Fibroblast of skin of right quadriceps (primary cell): ENCODE results near the gene KLK5.
"Not testable (repeated sequence)": the region's sequence is repeated elsewhere in the genome, so short reads cannot be mapped to it uniquely, and the experiment has no call there.

Source experiments
- DNase-seq: peaks from one replicate; pipeline ENCODE4 v3.0.0-alpha.2; 2013

KLK5 gene

GRCh38 chr19:50921426-50922316 lies 31.2 kb downstream of the KLK5 start:
- no peak for DNase-seq

DNA sequence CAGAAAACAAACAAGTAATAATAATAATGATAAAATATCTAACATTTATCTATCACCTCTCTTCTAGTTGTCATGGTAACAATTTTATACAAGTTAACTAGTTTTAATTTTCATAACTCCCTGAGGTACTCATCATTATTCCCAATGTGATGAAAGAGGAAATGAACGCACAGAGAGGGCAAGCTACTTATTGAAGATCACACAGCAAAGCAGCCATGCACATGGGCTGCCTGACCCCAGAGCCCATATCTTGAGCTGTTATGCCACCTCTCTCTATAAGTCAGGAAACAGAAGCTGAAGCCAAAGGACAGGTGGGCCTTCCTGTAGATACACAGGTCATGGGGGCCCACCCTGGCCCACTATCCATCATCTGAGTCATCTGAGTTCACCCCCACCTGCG lies 36.8 kb downstream of the KLK5 start:
- no peak for DNase-seq

DNA sequence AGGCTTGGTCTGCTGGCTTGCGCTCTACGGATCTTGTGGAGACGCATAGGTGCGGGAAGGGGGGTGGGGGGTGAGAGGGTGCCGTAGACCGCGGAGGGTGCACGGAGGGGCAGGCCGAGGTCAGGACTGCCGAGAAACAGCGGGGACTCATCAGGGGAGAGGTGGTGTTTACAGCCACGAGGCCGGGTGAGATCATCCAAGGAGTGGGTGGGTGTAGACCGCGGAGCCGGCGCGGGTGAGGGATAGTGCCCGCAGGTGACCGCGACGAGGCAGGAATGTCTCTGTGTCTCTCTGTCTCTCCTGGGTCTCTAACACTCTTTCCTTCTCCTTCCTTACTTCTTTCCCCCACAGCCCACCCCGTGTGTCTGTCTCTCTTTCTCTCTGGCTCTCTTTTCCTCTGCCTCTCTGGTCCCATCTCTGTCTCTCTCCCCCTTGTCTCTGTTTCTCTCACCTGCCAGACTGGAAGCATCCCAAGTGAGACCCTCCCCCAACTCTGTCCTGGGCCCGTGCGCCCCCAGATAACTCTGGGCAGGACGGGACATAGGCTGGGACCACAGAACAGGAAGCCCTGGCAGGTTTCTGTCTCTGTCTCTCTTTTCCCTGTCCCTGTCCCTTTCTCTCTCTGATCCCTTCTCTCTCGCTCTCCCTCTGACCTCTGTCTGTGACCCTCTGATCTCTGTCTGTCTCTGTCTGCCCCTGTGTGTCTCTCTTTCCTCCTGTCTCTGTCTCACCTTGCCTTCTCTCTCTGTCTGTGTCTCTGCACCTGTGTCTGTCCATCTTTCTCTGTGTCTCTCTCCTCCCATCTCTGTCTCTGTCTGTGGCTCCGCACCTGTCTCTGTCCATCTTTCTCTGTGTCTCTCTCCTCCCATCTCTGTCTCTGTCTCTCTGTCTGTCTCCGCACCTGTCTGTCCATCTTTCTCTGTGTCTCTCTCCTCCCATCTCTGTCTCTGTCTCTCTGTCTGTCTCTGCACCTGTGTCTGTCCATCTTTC lies 39.8 kb downstream of the KLK5 start:
- DNase-seq: no peak

DNA sequence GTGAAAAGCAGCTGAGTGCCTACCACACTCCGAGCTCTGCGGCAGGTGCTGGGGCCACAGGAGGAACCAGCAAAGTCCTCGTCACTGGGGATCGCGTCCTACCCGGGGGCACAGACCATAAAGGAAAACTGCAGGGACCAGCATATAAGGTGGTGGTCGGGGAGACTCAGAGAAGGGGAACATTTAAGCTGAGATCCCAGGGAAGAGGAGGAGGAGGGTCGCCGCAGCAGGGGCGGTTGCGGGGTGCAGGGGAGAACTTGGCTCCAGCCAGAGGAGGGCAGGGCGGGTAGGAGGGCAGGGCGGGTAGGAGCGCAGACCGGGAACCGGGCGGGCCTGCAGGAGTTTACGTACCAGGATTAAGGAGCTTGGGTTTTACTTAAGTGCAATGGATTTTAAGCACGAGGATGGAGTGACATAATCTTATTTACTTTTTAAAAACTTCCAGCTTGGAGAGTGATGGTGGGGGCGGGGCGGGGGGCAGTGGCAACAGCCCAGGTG lies 40.7 kb downstream of the KLK5 start:
- no peak for DNase-seq

GRCh38 chr19:50911206-50912101 lies 41.4 kb downstream of the KLK5 start, which contains the start of gene KLK4:
TSS of gene KLK4 (minus strand) at chr19:50911395. CDS start at chr19:50910738, 657 bp downstream.
- DNase-seq: no peak

GRCh38 chr19:50910722-50911121 lies 42.1 kb downstream of the KLK5 start:
- no peak for DNase-seq

DNA sequence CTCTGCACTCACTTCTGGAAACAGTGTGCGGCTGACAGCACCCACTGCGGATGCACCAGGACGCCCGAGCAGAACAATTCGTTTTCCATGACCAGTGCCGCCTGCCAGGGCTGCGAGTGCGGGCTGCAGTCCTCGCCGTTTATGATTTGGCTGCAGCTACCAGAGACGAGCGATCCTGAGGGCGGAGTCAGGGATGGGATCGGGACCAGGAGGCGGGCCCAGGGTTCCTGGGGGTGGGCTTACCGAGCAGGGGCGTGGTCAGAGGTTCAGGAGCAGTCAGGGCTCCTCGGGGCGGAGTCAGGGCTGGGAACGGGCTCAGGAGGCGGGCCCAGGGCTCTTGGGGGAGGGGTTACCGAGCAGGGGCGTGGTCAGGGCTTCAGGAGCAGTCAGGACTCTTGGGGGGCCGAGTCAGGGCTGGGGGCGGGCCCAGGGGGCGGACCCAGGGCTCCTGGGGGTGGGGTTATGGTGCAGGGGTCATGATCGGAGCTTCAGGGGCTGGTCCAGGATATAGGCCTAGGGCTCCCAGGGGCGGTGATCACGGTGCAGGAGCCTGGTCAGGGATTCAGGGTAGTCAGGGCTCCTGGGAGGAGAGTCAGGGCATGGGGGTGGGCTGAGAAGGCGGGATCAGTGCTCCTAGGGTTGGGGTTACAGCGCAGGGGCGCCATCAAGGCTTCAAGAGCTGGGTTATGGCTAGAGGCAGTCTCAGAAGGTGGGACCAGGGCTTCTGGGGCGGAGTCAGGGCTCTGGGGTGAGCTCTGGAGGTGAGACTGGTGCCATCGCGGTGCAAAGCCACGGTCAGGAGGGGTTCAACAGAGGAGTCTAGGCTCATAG lies 43.4 kb downstream of the KLK5 start:
- peak; percentile 29 for DNase-seq

GRCh38 chr19:50908336-50908735 lies 44.5 kb downstream of the KLK5 start:
- no peak for DNase-seq

GRCh38 chr19:50906217-50906616 lies 46.6 kb downstream of the KLK5 start:
- no peak for DNase-seq

GRCh38 chr19:50902640-50903039 lies 50.2 kb downstream of the KLK5 start:
- no peak for DNase-seq

- no peak for DNase-seq
These were observed 53.3 kb downstream of the KLK5 start for GRCh38 chr19:50899569-50899968.

- DNase-seq: no peak
These were observed 54.8 kb downstream of the KLK5 start for GRCh38 chr19:50898018-50898417.

- no peak for DNase-seq
These were observed 55.2 kb downstream of the KLK5 start for GRCh38 chr19:50897612-50898011.

- DNase-seq: no peak
These were observed 55.6 kb downstream of the KLK5 start for GRCh38 chr19:50897191-50897607.

GRCh38 chr19:50896591-50897190 lies 56.1 kb downstream of the KLK5 start:
- DNase-seq: no peak

GRCh38 chr19:50896089-50896590 lies 56.7 kb downstream of the KLK5 start:
- not testable (repeated sequence) for DNase-seq

DNA sequence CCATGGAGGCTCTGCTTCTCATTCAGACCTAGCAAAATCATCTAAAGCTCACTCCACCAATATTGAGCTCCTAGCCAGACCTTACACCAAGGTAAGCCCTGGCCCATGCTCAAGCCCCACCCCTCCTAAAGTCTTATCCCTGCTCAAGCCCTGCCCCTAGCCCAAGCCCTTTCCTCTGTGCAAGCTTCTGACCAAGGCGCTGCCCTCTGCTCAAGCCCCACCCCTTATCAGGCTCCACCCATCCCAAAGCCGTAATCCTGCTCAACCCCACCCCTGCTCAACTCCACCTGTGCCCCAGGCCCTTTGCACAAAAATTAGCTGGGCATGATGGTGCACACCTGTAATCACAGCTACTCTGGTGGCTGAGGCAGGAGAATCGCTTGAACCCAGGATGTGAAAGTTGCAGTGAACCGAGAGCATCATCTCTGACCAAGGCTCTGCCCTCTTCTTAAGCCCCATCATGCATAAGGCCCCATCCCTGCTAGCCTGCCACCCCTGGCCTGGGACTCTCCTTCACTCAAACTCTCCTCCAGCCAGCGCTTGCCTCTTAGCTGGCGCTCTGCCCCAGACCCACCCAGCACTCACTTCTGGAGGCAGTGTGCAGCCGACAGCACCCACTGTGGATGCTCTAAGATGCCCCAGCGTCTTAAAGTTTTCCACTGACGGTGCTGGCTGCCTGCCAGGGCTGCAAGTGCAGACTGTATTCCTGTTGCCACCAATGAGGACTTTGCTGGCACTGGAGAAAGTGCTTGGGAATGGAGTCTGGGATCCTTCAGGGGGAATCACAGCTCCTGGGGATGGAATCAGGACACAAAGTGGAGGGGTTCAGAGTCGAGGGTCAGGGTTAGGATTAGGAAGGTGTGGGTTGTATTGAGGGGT lies 58.1 kb downstream of the KLK5 start:
- DNase-seq: no peak
